Gastrocnemius medialis (tissue), 4 donors: ENCODE data around the gene GPR173.

Experiments used
- CTCF ChIP-seq, 5 experiments: fragments of 450-650 bp in 3 of 5; fragments of 200-600 bp in 2 of 5; sonication (generic) in 2 of 5; IDR thresholded peaks in 4 of 5; conservative IDR thresholded peaks in 1 of 5; 1 replicate in 4 of 5; 2 replicates in 1 of 5; pipeline ENCODE4 v1.5.1; 2016 to 2019; ENCODE audit warnings: antibody characterized with exemption in 5 of 5, mild to moderate bottlenecking in 3 of 5, moderate library complexity in 3 of 5
- POLR2A ChIP-seq, 2 donors: fragments of 450-650 bp; IDR thresholded peaks; one replicate each; pipeline ENCODE4 v1.6.1; 2017; ENCODE audit warnings: antibody characterized with exemption in 2 of 2, mild to moderate bottlenecking in 2 of 2, moderate library complexity in 2 of 2

GRCh38 chrX:53047228-53047627 is 1.4 kb upstream of the GPR173 start:
- TF ChIP-seq CTCF (IDR thresholded peaks at IDR 0.05 in 4 of 5, conservative IDR thresholded peaks at IDR 0.05 in 1 of 5) (no peak), POLR2A (IDR thresholded peaks at IDR 0.05) (no peak)
